Activated T-helper 17 cell treated with anti-CD3 and anti-CD28 coated beads, Interleukin-2, amount 50 U/mL, for 72 hours (primary cell): ENCODE results near the gene PLXNA2. TPM values are rescaled to one million over a fixed set of nuclear protein-coding genes. Genes with fewer than 3 reads are reported as not detected.

ENCODE experiments used
- ATAC-seq: fragments of 150-1000 bp; cut with Tn5 transposase; replicated peaks from 2 replicates; pipeline ENCODE4 v1.10.0; 2021; ENCODE audit warnings: mild to moderate bottlenecking, moderate library complexity
- H3K27ac Mint-ChIP-seq: one replicate; pipeline ENCODE4 v1.8.0; 2022; ENCODE audit warnings: mixed read lengths
- H3K27me3 Mint-ChIP-seq: one replicate; pipeline ENCODE4 v1.8.0; 2022; ENCODE audit warnings: mixed read lengths
- H3K36me3 Mint-ChIP-seq: one replicate; pipeline ENCODE4 v1.8.0; 2022; ENCODE audit warnings: low read depth, mild to moderate bottlenecking, mixed read lengths
- H3K4me1 Mint-ChIP-seq: one replicate; pipeline ENCODE4 v1.8.0; 2022; ENCODE audit warnings: mixed read lengths
- H3K4me3 Mint-ChIP-seq: one replicate; pipeline ENCODE4 v1.8.0; 2022; ENCODE audit warnings: mild to moderate bottlenecking, mixed read lengths
- H3K9me3 Mint-ChIP-seq: one replicate; pipeline ENCODE4 v1.8.0; 2022; ENCODE audit warnings: mixed read lengths
- total RNA-seq, 2 donors: library from RNA; stranded (reverse); gene quantifications; one replicate each; pipeline ENCODE4 v1.2.3, GENCODE V29; 2022

The PLXNA2 gene
- total RNA-seq, 2 donors from 2014 or later, result 0.09 TPM; not detected in 1

GRCh38 chr1:208027861-208028260, 216.3 kb downstream of the PLXNA2 start:
- ATAC-seq, result no peak
- Mint-ChIP-seq H3K4me3 (no peak overlapping the region), H3K4me1 (no peaks in the 10 kb centered on the region), H3K27ac (no peak overlapping the region), H3K36me3 (no peaks in the 10 kb centered on the region), H3K27me3 (peaks cover 16% of the 10 kb centered on the region), H3K9me3 (no peaks in the 10 kb centered on the region)

GRCh38 chr1:208026880-208027438, 217.2 kb downstream of the PLXNA2 start:
- no peak for ATAC-seq
- H3K36me3 Mint-ChIP-seq, result no peaks in the 10 kb centered on the region
- H3K9me3 Mint-ChIP-seq, result no peaks in the 10 kb centered on the region
- no peak overlapping the region for H3K27ac Mint-ChIP-seq
- no peak overlapping the region for H3K4me3 Mint-ChIP-seq
- no peaks in the 10 kb centered on the region for H3K4me1 Mint-ChIP-seq
- H3K27me3 Mint-ChIP-seq, result peaks cover 15% of the 10 kb centered on the region

- ATAC-seq, result no peak
- no peaks in the 10 kb centered on the region for H3K9me3 Mint-ChIP-seq
- H3K27me3 Mint-ChIP-seq, result peaks cover 5% of the 10 kb centered on the region
- H3K36me3 Mint-ChIP-seq, result no peaks in the 10 kb centered on the region
- H3K4me1 Mint-ChIP-seq, result no peaks in the 10 kb centered on the region
- H3K27ac Mint-ChIP-seq, result no peak overlapping the region
- no peak overlapping the region for H3K4me3 Mint-ChIP-seq
Measured at GRCh38 chr1:208025031-208025430, 219.2 kb downstream of the PLXNA2 start.

GRCh38 chr1:208024406-208024805, 219.8 kb downstream of the PLXNA2 start:
- ATAC-seq, result no peak

GRCh38 chr1:208019257-208019656, 224.9 kb downstream of the PLXNA2 start:
- Mint-ChIP-seq H3K9me3 (no peaks in the 10 kb centered on the region), H3K36me3 (no peaks in the 10 kb centered on the region), H3K4me3 (no peak overlapping the region), H3K4me1 (no peaks in the 10 kb centered on the region), H3K27me3 (peaks cover 6% of the 10 kb centered on the region), H3K27ac (no peak overlapping the region)
- no peak for ATAC-seq

More at GRCh38 chr1:208024406-208024805, 219.8 kb downstream of the PLXNA2 start:
- H3K36me3 Mint-ChIP-seq, result no peaks in the 10 kb centered on the region
- no peaks in the 10 kb centered on the region for H3K27me3 Mint-ChIP-seq
- no peak overlapping the region for H3K4me3 Mint-ChIP-seq
- no peaks in the 10 kb centered on the region for H3K4me1 Mint-ChIP-seq
- no peak overlapping the region for H3K27ac Mint-ChIP-seq
- no peaks in the 10 kb centered on the region for H3K9me3 Mint-ChIP-seq

GRCh38 chr1:208015255-208015654, 228.9 kb downstream of the PLXNA2 start:
- H3K4me1 Mint-ChIP-seq, result no peaks in the 10 kb centered on the region
- H3K4me3 Mint-ChIP-seq, result no peak overlapping the region
- H3K27ac Mint-ChIP-seq, result no peak overlapping the region
- ATAC-seq, result no peak
- H3K36me3 Mint-ChIP-seq, result no peaks in the 10 kb centered on the region
- peaks cover 6% of the 10 kb centered on the region for H3K27me3 Mint-ChIP-seq
- no peaks in the 10 kb centered on the region for H3K9me3 Mint-ChIP-seq

- no peaks in the 10 kb centered on the region for H3K4me1 Mint-ChIP-seq
- ATAC-seq, result no peak
- H3K27me3 Mint-ChIP-seq, result peaks cover 2% of the 10 kb centered on the region
- H3K36me3 Mint-ChIP-seq, result no peaks in the 10 kb centered on the region
- H3K4me3 Mint-ChIP-seq, result no peak overlapping the region
- H3K27ac Mint-ChIP-seq, result no peak overlapping the region
- H3K9me3 Mint-ChIP-seq, result no peaks in the 10 kb centered on the region
Measured at GRCh38 chr1:208013210-208013609, 231.0 kb downstream of the PLXNA2 start.

GRCh38 chr1:208012721-208013120, 231.5 kb downstream of the PLXNA2 start:
- Mint-ChIP-seq H3K36me3 (no peaks in the 10 kb centered on the region), H3K9me3 (no peaks in the 10 kb centered on the region), H3K27me3 (no peaks in the 10 kb centered on the region), H3K4me1 (no peaks in the 10 kb centered on the region), H3K4me3 (no peak overlapping the region), H3K27ac (no peak overlapping the region)
- ATAC-seq, result no peak

GRCh38 chr1:208010487-208011071, 233.6 kb downstream of the PLXNA2 start:
- Mint-ChIP-seq H3K36me3 (no peaks in the 10 kb centered on the region), H3K4me1 (no peaks in the 10 kb centered on the region), H3K9me3 (peaks cover 3% of the 10 kb centered on the region), H3K27me3 (no peaks in the 10 kb centered on the region), H3K27ac (no peak overlapping the region), H3K4me3 (no peak overlapping the region)
- ATAC-seq, result no peak

- Mint-ChIP-seq H3K4me1 (no peaks in the 10 kb centered on the region), H3K27me3 (no peaks in the 10 kb centered on the region), H3K36me3 (no peaks in the 10 kb centered on the region), H3K27ac (no peak overlapping the region), H3K9me3 (peaks cover 3% of the 10 kb centered on the region), H3K4me3 (no peak overlapping the region)
- ATAC-seq, result no peak
Measured at GRCh38 chr1:208009706-208010444, 234.3 kb downstream of the PLXNA2 start.

- H3K27ac Mint-ChIP-seq, result no peak overlapping the region
- H3K27me3 Mint-ChIP-seq, result no peaks in the 10 kb centered on the region
- H3K9me3 Mint-ChIP-seq, result peaks cover 3% of the 10 kb centered on the region
Measured at GRCh38 chr1:208009303-208009702, 234.9 kb downstream of the PLXNA2 start.

GRCh38 chr1:208008534-208008933, 235.7 kb downstream of the PLXNA2 start:
- H3K4me1 Mint-ChIP-seq, result no peaks in the 10 kb centered on the region
- H3K4me3 Mint-ChIP-seq, result no peak overlapping the region
- peaks cover 3% of the 10 kb centered on the region for H3K9me3 Mint-ChIP-seq

More at GRCh38 chr1:208009303-208009702, 234.9 kb downstream of the PLXNA2 start:
- no peak overlapping the region for H3K4me3 Mint-ChIP-seq
- H3K36me3 Mint-ChIP-seq, result no peaks in the 10 kb centered on the region
- ATAC-seq, result no peak
- H3K4me1 Mint-ChIP-seq, result no peaks in the 10 kb centered on the region

GRCh38 chr1:208007938-208008342, 236.2 kb downstream of the PLXNA2 start:
- ATAC-seq, result no peak
- H3K4me3 Mint-ChIP-seq, result no peak overlapping the region
- no peaks in the 10 kb centered on the region for H3K27me3 Mint-ChIP-seq

More at GRCh38 chr1:208008534-208008933, 235.7 kb downstream of the PLXNA2 start:
- no peak overlapping the region for H3K27ac Mint-ChIP-seq
- no peak for ATAC-seq
- H3K27me3 Mint-ChIP-seq, result no peaks in the 10 kb centered on the region
- H3K36me3 Mint-ChIP-seq, result no peaks in the 10 kb centered on the region

GRCh38 chr1:208007319-208007937, 236.8 kb downstream of the PLXNA2 start:
- peaks cover 3% of the 10 kb centered on the region for H3K9me3 Mint-ChIP-seq
- no peaks in the 10 kb centered on the region for H3K36me3 Mint-ChIP-seq
- H3K4me3 Mint-ChIP-seq, result no peak overlapping the region
- H3K4me1 Mint-ChIP-seq, result no peaks in the 10 kb centered on the region
- no peaks in the 10 kb centered on the region for H3K27me3 Mint-ChIP-seq
- ATAC-seq, result no peak
- no peak overlapping the region for H3K27ac Mint-ChIP-seq

More at GRCh38 chr1:208007938-208008342, 236.2 kb downstream of the PLXNA2 start:
- Mint-ChIP-seq H3K27ac (no peak overlapping the region), H3K36me3 (no peaks in the 10 kb centered on the region), H3K9me3 (peaks cover 3% of the 10 kb centered on the region), H3K4me1 (no peaks in the 10 kb centered on the region)
